H1 (cell line): Measurements from ENCODE around the gene PARD3. TPM values are rescaled to one million over a fixed set of nuclear protein-coding genes. Genes with fewer than 3 reads are reported as not detected.

ENCODE experiments used
- CTCF ChIA-PET: fragments of 300-600 bp; sonication (Branson Sonifier 250); formaldehyde crosslinking; loops from one replicate; lab custom pipeline; 2021; ENCODE audit not compliant: partially characterized antibody; lab: Charles Lee
- POLR2A ChIA-PET: fragments of 300-600 bp; sonication (Branson Sonifier 250); formaldehyde crosslinking; loops from one replicate; lab custom pipeline; 2021; ENCODE audit warnings: inconsistent platforms; ENCODE audit not compliant: partially characterized antibody; lab: Charles Lee
- DNase-seq, 2 experiments: peaks; one replicate each; pipeline versions ENCODE4 v3.0.0 to v3.0.0-alpha.2; 2010 to 2022; ENCODE audit warnings: low spot score in 2 of 2, low read depth in 1 of 2, mixed read lengths in 1 of 2
- FAIRE-seq: peaks from 2 replicates; lab custom pipeline; 2011; peaks lifted over from hg19 to GRCh38; lab: Jason Lieb, UNC
- H2AFZ ChIP-seq: 2 replicates; pipeline ENCODE4 v1.8.1; 2012; ENCODE audit warnings: low read length, inconsistent platforms
- H2AK5ac ChIP-seq: 2 replicates; pipeline ENCODE4 v1.6.1; 2013; ENCODE audit warnings: low read depth, low read length
- H2BK120ac ChIP-seq: replicated peaks from 2 replicates; pipeline ENCODE3; 2013; ENCODE audit warnings: low read depth, low read length, inconsistent platforms
- H2BK12ac ChIP-seq: 2 replicates; pipeline ENCODE4 v1.6.1; 2013; ENCODE audit warnings: low read depth, low read length
- H2BK15ac ChIP-seq: 2 replicates; pipeline ENCODE4 v1.6.1; 2013; ENCODE audit warnings: low read length
- H2BK20ac ChIP-seq: 2 replicates; pipeline ENCODE4 v1.6.1; 2013; ENCODE audit warnings: low read length
- H2BK5ac ChIP-seq: 2 replicates; pipeline ENCODE4 v1.6.1; 2013; ENCODE audit warnings: low read depth, low read length
- H3K14ac ChIP-seq: 2 replicates; pipeline ENCODE4 v1.6.1; 2013; ENCODE audit warnings: inconsistent platforms; ENCODE audit not compliant: insufficient read length
- H3K18ac ChIP-seq: 2 replicates; pipeline ENCODE4 v1.6.1; 2013; ENCODE audit warnings: low read length; ENCODE audit errors: extremely low read depth
- H3K23ac ChIP-seq: 2 replicates; pipeline ENCODE4 v1.6.1; 2013; ENCODE audit warnings: inconsistent platforms; ENCODE audit not compliant: insufficient read length
- H3K23me2 ChIP-seq: 2 replicates; pipeline ENCODE4 v1.6.1; 2013; ENCODE audit warnings: low read depth, low read length
- H3K27ac ChIP-seq: 2 replicates; pipeline ENCODE4 v1.6.1; 2011; ENCODE audit warnings: low read depth, low read length, inconsistent platforms
- H3K27me3 ChIP-seq, 4 experiments: replicated peaks in 1 of 4; 1 replicate in 1 of 4; 2 replicates in 3 of 4; pipeline versions ENCODE4 v1.6.1 to v1.8.1; 2011 to 2013; ENCODE audit warnings: low read length in 3 of 4, mild to moderate bottlenecking in 3 of 4, inconsistent platforms in 2 of 4, mixed read lengths in 2 of 4, moderate library complexity in 1 of 4; ENCODE audit not compliant: control insufficient read depth in 3 of 4, insufficient read depth in 3 of 4; ENCODE audit errors: extremely low read depth in 1 of 4
- H3K36me3 ChIP-seq, 4 experiments: 2 replicates each; pipeline versions ENCODE4 v1.6.1 to v1.8.1; 2011 to 2013; ENCODE audit warnings: mild to moderate bottlenecking in 4 of 4, low read length in 3 of 4, moderate library complexity in 2 of 4, control low read depth in 1 of 4, inconsistent platforms in 1 of 4; ENCODE audit not compliant: insufficient read depth in 4 of 4, control insufficient read depth in 2 of 4
- H3K4ac ChIP-seq: replicated peaks from 2 replicates; pipeline ENCODE3; 2013; ENCODE audit warnings: low read length, low read depth, mixed read lengths, inconsistent platforms; ENCODE audit not compliant: insufficient read length
- H3K4me1 ChIP-seq, 4 experiments: replicated peaks in 1 of 4; 1 replicate in 1 of 4; 2 replicates in 3 of 4; pipeline versions ENCODE4 v1.6.1 to v1.8.1; 2011 to 2013; ENCODE audit warnings: low read length in 3 of 4, inconsistent platforms in 2 of 4, mixed read lengths in 1 of 4; ENCODE audit not compliant: insufficient read depth in 4 of 4, control insufficient read depth in 3 of 4
- H3K4me2 ChIP-seq, 2 experiments: 2 replicates each; pipeline versions ENCODE4 v1.6.1 to v1.8.1; 2011 to 2013; ENCODE audit warnings: low read depth in 2 of 2, low read length in 2 of 2, control low read depth in 1 of 2, inconsistent platforms in 1 of 2, mild to moderate bottlenecking in 1 of 2; ENCODE audit not compliant: insufficient read depth in 1 of 2
- H3K4me3 ChIP-seq, 4 experiments: fragments of 200-600, 300-600 bp in 1 of 4; sonication (generic), shearing (Covaris generic), sonication (Bioruptor Twin) in 1 of 4; 2 replicates each; pipeline versions ENCODE4 v1.5.1 to v1.8.1; 2011 to 2016; ENCODE audit warnings: low read length in 4 of 4, low read depth in 3 of 4, control low read depth in 2 of 4, inconsistent platforms in 2 of 4, mild to moderate bottlenecking in 2 of 4, mixed read lengths in 1 of 4, moderate library complexity in 1 of 4; ENCODE audit not compliant: insufficient read depth in 2 of 4; ENCODE audit errors: extremely low read depth in 1 of 4
- H3K56ac ChIP-seq: replicated peaks from 2 replicates; pipeline ENCODE3; 2013; ENCODE audit warnings: low read depth, mild to moderate bottlenecking, mixed read lengths, low read length, inconsistent platforms; ENCODE audit not compliant: insufficient read length
- H3K79me1 ChIP-seq: 2 replicates; pipeline ENCODE4 v1.6.1; 2013; ENCODE audit warnings: low read depth, low read length, control low read depth
- H3K79me2 ChIP-seq, 2 experiments: 2 replicates each; pipeline versions ENCODE4 v1.6.1 to v1.8.1; 2012 to 2013; ENCODE audit warnings: low read length in 2 of 2, mild to moderate bottlenecking in 2 of 2, inconsistent platforms in 1 of 2; ENCODE audit not compliant: insufficient read depth in 2 of 2, control insufficient read depth in 1 of 2
- H3K9ac ChIP-seq, 4 experiments: replicated peaks in 1 of 4; 1 replicate in 1 of 4; 2 replicates in 3 of 4; pipeline versions ENCODE4 v1.6.1 to v1.8.1; 2011 to 2013; ENCODE audit warnings: low read depth in 3 of 4, low read length in 3 of 4, control low read depth in 2 of 4, mild to moderate bottlenecking in 2 of 4, moderate library complexity in 2 of 4, inconsistent platforms in 1 of 4; ENCODE audit errors: extremely low read depth in 1 of 4
- H3K9me3 ChIP-seq, 2 experiments: 2 replicates each; pipeline versions ENCODE4 v1.6.1 to v1.8.1; 2012 to 2013; ENCODE audit warnings: mild to moderate bottlenecking in 2 of 2, moderate library complexity in 2 of 2, control low read depth in 1 of 2, inconsistent platforms in 1 of 2, low read depth in 1 of 2, low read length in 1 of 2, mixed read lengths in 1 of 2; ENCODE audit not compliant: insufficient read depth in 2 of 2
- H4K20me1 ChIP-seq, 2 experiments: replicated peaks in 1 of 2; 2 replicates each; pipeline versions ENCODE3 to v1.8.1; 2011 to 2013; ENCODE audit warnings: inconsistent platforms in 2 of 2, low read length in 2 of 2, mild to moderate bottlenecking in 1 of 2; ENCODE audit not compliant: insufficient read depth in 2 of 2, control insufficient read depth in 1 of 2
- H4K5ac ChIP-seq: 2 replicates; pipeline ENCODE4 v1.6.1; 2013; ENCODE audit warnings: low read length, low read depth, mixed read lengths, inconsistent platforms; ENCODE audit not compliant: insufficient read length
- H4K8ac ChIP-seq: 2 replicates; pipeline ENCODE4 v1.8.0; 2013; ENCODE audit warnings: mild to moderate bottlenecking, moderate library complexity, low read length, inconsistent platforms; ENCODE audit not compliant: insufficient read depth; ENCODE audit errors: extremely low read depth
- H4K91ac ChIP-seq: replicated peaks from 2 replicates; pipeline ENCODE3; 2013; ENCODE audit warnings: low read length, mixed read lengths, inconsistent platforms; ENCODE audit not compliant: insufficient read length
- EZH2 ChIP-seq: fragments of 200-600 bp; sonication (generic); IDR thresholded peaks from 2 replicates; pipeline ENCODE4 v1.7.1; 2012; ENCODE audit warnings: low read depth, mild to moderate bottlenecking, moderate library complexity, low read length, inconsistent platforms; ENCODE audit not compliant: severe bottlenecking
- JUN ChIP-seq: IDR thresholded peaks from 2 replicates; pipeline ENCODE4 v1.6.1; 2011; ENCODE audit warnings: low read depth, mild to moderate bottlenecking, improper control_type of control experiment, low read length
- MAFK ChIP-seq: IDR thresholded peaks from 2 replicates; pipeline ENCODE4 v1.6.1; 2012; ENCODE audit warnings: low read depth, mild to moderate bottlenecking, improper control_type of control experiment, low read length
- SIX5 ChIP-seq: IDR thresholded peaks from 2 replicates; pipeline ENCODE4 v1.6.1; 2011; ENCODE audit warnings: mild to moderate bottlenecking, low read depth, low read length
- SUZ12 ChIP-seq: fragments of 200-600 bp; sonication (generic); IDR thresholded peaks from 2 replicates; pipeline ENCODE4 v1.6.1; 2012; ENCODE audit warnings: mild to moderate bottlenecking, inconsistent platforms, low read length, moderate library complexity, mixed read lengths
- WGBS, 2 experiments: shearing (Covaris generic) in 1 of 2; methylation state at CpG; one replicate each; pipeline versions ENCODE4 v1.1.6 to v1.1.7; 2013 to 2015; ENCODE audit warnings: low lambda C conversion rate in 2 of 2, mixed read lengths in 2 of 2, inconsistent platforms in 1 of 2, low coverage in 1 of 2, missing lambda C conversion rate in 1 of 2; ENCODE audit not compliant: insufficient replicate concordance in 2 of 2, insufficient coverage in 1 of 2, insufficient read length in 1 of 2; ENCODE audit errors: extremely low coverage in 1 of 2, missing lambda C conversion rate in 1 of 2; 5-methylcytosine and 5-hydroxymethylcytosine counted together
- polyA plus RNA-seq, 7 experiments: library from polyadenylated mRNA; depleted of rRNA in 3 of 7; stranded (reverse) in 5 of 7; unstranded in 2 of 7; fragments of >200 nt in 5 of 7; fragments of 200-250 nt in 2 of 7; gene quantifications; 1 replicate in 5 of 7; 2 replicates in 1 of 7; 4 replicates in 1 of 7; pipeline versions ENCODE4 v1.2.1 to v1.2.3, GENCODE V29; 2011 to 2013; ENCODE audit warnings: missing spikeins in 2 of 7, mixed read lengths in 2 of 7
- total RNA-seq: library from RNA; stranded (reverse); fragmentation: NEBNext Ultra II Directional; extraction: Animal tissue kit (Norgen Biotek cat#: 25700); gene quantifications from 2 replicates; pipeline ENCODE4 v1.2.1, GENCODE V29; 2021

Gene PARD3
- total and polyA plus RNA-seq, 2 of the 8 experiments (the other 6 are each of a cell fraction or from before 2014, with no cell fraction given) = 19.7 to 49.1 TPM

- Histone ChIP-seq H2BK12ac (no peak overlapping the region), H3K4me3 (no peak overlapping the region), H3K79me1 (no peaks in the 10 kb centered on the region), H3K56ac (no peak overlapping the region), H3K9ac (no peak overlapping the region), H3K4me2 (no peak overlapping the region), H2BK120ac (no peak overlapping the region), H2BK5ac (no peak overlapping the region), H3K36me3 (no peaks in the 10 kb centered on the region), H3K23me2 (no peaks in the 10 kb centered on the region), H2AFZ (no peak overlapping the region), H3K23ac (no peak overlapping the region), H4K20me1 (no peaks in the 10 kb centered on the region), H3K79me2 (peaks cover 0 to 42% of the 10 kb centered on the region in 2 experiments; a peak in 2 of 4 replicates), H3K27ac (no peak overlapping the region), H3K4ac (no peak overlapping the region), H3K9me3 (no peaks in the 10 kb centered on the region), H2BK20ac (no peak overlapping the region), H2BK15ac (no peak overlapping the region), H4K8ac (no peak overlapping the region), H3K27me3 (no peaks in the 10 kb centered on the region), H3K14ac (no peak overlapping the region), H4K91ac (no peak overlapping the region), H3K4me1 (peaks cover 0 to 18% (median 3%) of the 10 kb centered on the region in 4 experiments; a peak in 4 of 7 replicates), H4K5ac (no peak overlapping the region), H3K18ac (no peak overlapping the region), H2AK5ac (no peak overlapping the region)
- FAIRE-seq (no peak), DNase-seq (no peak)
- CTCF ChIA-PET = interaction anchor here (1.1 kb wide), 1 partner anchor 11 kb away, joined by 5 read pairs; no protein-coding TSS in a partner anchor
- TF ChIP-seq SIX5 = no peak
- no peak for TF ChIP-seq SUZ12
- no peak for TF ChIP-seq EZH2
- no peak for TF ChIP-seq JUN
- TF ChIP-seq MAFK = peak; percentile 72; the same call in 1 of the 2 replicates
- POLR2A ChIA-PET = no interaction called here
- 89% methylated on average over 6 of the region's 6 CpGs; no CpG with 5 or more reads in 1 of the 2 experiments for WGBS, 2 experiments
Measured at GRCh38 chr10:34581801-34582532, 233.1 kb downstream of the PARD3 start.
